ENCODE measurements around the gene DGKI.

Gene DGKI

GRCh38 chr7:137689761-137690160 lies 157.0 kb downstream of the DGKI start:
- Histone ChIP-seq H3K4me3 (ENCODE audit: low read length in 2 of 2) (no peak overlapping the region), H3K9me3 (ENCODE audit: control insufficient read depth in 2 of 2, low read length in 2 of 2) (no peaks in the 10 kb centered on the region), H3K4me1 (ENCODE audit: control insufficient read depth, insufficient read depth, low read length) (no peaks in the 10 kb centered on the region), H3K36me3 (ENCODE audit: control insufficient read depth in 2 of 2, insufficient read depth in 2 of 2, low read length in 2 of 2) (no peaks in the 10 kb centered on the region), H3K9ac (ENCODE audit: low read length in 2 of 2) (no peak overlapping the region), H3K27me3 (ENCODE audit: control insufficient read depth in 1 of 2, insufficient read depth in 2 of 2, low read length in 2 of 2) (no peaks in the 10 kb centered on the region), H3K27ac (ENCODE audit: low read length) (no peak overlapping the region)

DNA sequence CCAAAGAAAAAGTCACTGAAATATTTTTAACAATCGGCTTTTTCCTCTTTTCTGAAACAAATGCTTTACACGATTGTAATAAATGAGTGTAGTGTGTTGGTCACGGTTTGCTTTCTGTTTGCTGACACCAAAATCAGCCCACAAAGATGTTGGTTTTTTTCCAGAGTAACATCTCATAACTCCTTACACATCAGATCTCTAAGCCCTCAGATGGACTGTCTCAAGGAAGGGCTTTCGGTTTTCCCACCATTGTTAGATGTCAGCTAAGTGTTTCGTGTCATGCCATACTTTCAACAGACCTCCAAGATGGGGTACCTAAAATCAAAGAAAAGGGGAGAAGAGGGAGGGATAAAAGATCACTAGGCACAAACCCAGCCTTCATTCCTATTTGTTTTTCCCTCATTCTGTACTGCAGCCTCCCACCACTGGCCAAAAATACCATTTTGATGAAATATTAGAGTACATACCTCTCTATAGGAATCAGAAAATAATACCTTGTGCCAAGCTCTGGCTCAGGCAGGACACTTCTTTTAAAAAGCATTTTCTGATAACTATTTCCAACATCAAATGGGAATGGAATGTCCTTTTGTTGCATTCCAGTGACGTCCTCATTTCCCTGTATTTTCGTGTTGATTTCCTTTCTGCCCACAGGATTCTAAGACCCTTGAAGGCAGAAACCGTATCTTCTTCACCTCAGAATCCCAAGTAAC lies 159.1 kb downstream of the DGKI start:
- Histone ChIP-seq H3K9ac (ENCODE audit: low read length in 2 of 2) (no peak overlapping the region), H3K9me3 (ENCODE audit: control insufficient read depth in 2 of 2, low read length in 2 of 2) (no peaks in the 10 kb centered on the region), H3K36me3 (ENCODE audit: control insufficient read depth in 2 of 2, insufficient read depth in 2 of 2, low read length in 2 of 2) (no peaks in the 10 kb centered on the region), H3K4me3 (ENCODE audit: low read length in 2 of 2) (no peak overlapping the region), H3K4me1 (ENCODE audit: control insufficient read depth, insufficient read depth, low read length) (no peaks in the 10 kb centered on the region), H3K27ac (ENCODE audit: low read length) (no peak overlapping the region), H3K27me3 (ENCODE audit: control insufficient read depth in 1 of 2, insufficient read depth in 2 of 2, low read length in 2 of 2) (no peaks in the 10 kb centered on the region)

DNA sequence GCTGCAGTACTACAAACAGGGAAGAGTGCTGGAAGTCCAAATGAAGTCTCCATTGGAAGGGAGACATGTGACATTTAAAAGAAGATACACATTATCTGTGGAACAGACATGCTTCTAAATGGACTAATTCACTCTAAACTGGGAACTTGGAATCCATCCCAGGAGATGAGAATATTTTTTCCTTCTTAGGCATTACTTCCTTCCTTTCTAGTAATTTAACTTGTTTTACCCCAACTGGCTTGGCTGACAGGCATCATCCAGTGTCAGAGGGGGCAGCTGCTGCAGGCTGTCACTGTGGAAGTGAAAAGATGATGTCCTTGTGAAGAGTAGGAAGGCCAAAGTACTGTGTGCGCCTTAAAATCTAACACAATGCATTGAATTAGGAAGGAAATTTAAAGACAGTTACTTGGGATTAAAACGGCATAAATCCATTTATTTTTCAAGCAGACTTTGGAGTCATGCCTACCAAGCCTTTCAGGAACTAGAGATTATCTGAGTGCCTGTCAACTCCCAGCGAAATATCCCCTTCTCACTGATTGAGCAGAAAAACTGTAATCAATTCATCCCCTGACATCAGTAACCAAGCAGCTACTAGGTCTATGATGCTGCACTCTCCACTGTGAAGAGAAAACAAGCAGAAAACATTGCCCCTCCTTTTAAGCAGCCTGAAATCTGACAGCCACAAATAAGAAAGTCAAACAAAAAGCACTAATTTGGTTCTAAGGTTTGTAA lies 161.2 kb downstream of the DGKI start:
- no peaks in the 10 kb centered on the region for H3K27me3 ChIP-seq (ENCODE audit: control insufficient read depth in 1 of 2, insufficient read depth in 2 of 2, low read length in 2 of 2)
- H3K4me3 ChIP-seq (ENCODE audit: low read length in 2 of 2) = no peak overlapping the region
- H3K36me3 ChIP-seq (ENCODE audit: control insufficient read depth in 2 of 2, insufficient read depth in 2 of 2, low read length in 2 of 2) = no peaks in the 10 kb centered on the region
- H3K27ac ChIP-seq (ENCODE audit: low read length) = no peak overlapping the region
- H3K9me3 ChIP-seq (ENCODE audit: control insufficient read depth in 2 of 2, low read length in 2 of 2) = no peaks in the 10 kb centered on the region
- no peak overlapping the region for H3K9ac ChIP-seq (ENCODE audit: low read length in 2 of 2)
- H3K4me1 ChIP-seq (ENCODE audit: control insufficient read depth, insufficient read depth, low read length) = no peaks in the 10 kb centered on the region

DNA sequence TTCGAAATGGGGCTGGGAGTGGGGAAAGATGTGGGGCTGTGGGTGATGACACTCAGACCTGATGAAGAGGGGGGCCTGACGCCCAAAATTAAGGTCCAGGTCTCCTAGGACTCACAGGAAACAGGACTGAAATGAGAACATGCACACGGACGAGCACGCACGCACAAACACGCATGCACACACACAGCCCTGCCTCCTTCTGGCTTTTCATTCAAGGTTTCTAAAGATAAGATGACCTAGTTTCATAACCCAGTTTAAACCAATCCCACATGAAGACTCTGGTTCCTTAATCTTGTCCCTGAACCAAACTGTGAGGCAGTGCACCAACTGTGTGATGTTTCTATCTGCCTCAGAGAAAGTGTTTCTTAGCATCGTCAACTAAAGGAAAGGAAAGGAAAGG lies 162.0 kb downstream of the DGKI start:
- no peaks in the 10 kb centered on the region for H3K9me3 ChIP-seq (ENCODE audit: control insufficient read depth in 2 of 2, low read length in 2 of 2)
- H3K27ac ChIP-seq (ENCODE audit: low read length) = no peak overlapping the region
- H3K4me3 ChIP-seq (ENCODE audit: low read length in 2 of 2) = no peak overlapping the region
- H3K4me1 ChIP-seq (ENCODE audit: control insufficient read depth, insufficient read depth, low read length) = no peaks in the 10 kb centered on the region
- H3K9ac ChIP-seq (ENCODE audit: low read length in 2 of 2) = no peak overlapping the region
- H3K36me3 ChIP-seq (ENCODE audit: control insufficient read depth in 2 of 2, insufficient read depth in 2 of 2, low read length in 2 of 2) = no peaks in the 10 kb centered on the region
- no peaks in the 10 kb centered on the region for H3K27me3 ChIP-seq (ENCODE audit: control insufficient read depth in 1 of 2, insufficient read depth in 2 of 2, low read length in 2 of 2)

DNA sequence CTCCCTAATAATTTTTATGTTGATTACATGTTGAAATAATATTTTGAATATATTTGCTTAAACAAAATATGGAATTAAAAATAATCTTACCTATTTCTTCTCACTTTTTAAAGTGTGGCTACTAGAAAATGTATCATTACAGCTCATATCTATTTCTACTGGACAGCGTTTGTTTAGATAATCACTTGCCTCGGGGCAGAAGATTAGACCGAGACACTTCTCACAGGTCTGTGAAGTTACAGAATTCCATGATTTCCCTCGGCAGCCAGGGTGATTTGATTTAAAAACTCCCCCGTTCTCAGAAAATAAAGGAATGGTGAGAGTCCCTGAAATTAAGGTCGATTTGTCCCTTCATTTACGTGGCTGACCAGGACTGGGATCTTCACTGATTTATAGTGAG lies 162.5 kb downstream of the DGKI start:
- Histone ChIP-seq H3K27ac (ENCODE audit: low read length) (no peak overlapping the region), H3K9me3 (ENCODE audit: control insufficient read depth in 2 of 2, low read length in 2 of 2) (no peaks in the 10 kb centered on the region), H3K4me1 (ENCODE audit: control insufficient read depth, insufficient read depth, low read length) (no peaks in the 10 kb centered on the region)

GRCh38 chr7:137682596-137682995 lies 164.2 kb downstream of the DGKI start:
- H3K4me3 ChIP-seq (ENCODE audit: low read length in 2 of 2) = no peak overlapping the region
- H3K9me3 ChIP-seq (ENCODE audit: control insufficient read depth in 2 of 2, low read length in 2 of 2) = no peaks in the 10 kb centered on the region
- H3K9ac ChIP-seq (ENCODE audit: low read length in 2 of 2) = no peak overlapping the region
- peaks cover 0 to 2% of the 10 kb centered on the region in 2 donors for H3K27me3 ChIP-seq (ENCODE audit: control insufficient read depth in 1 of 2, insufficient read depth in 2 of 2, low read length in 2 of 2)
- no peaks in the 10 kb centered on the region for H3K4me1 ChIP-seq (ENCODE audit: control insufficient read depth, insufficient read depth, low read length)
- H3K27ac ChIP-seq (ENCODE audit: low read length) = no peak overlapping the region
- H3K36me3 ChIP-seq (ENCODE audit: control insufficient read depth in 2 of 2, insufficient read depth in 2 of 2, low read length in 2 of 2) = no peaks in the 10 kb centered on the region

More for the DNA sequence above, 162.5 kb downstream of the DGKI start:
- no peak overlapping the region for H3K9ac ChIP-seq (ENCODE audit: low read length in 2 of 2)
- H3K4me3 ChIP-seq (ENCODE audit: low read length in 2 of 2) = no peak overlapping the region
- H3K36me3 ChIP-seq (ENCODE audit: control insufficient read depth in 2 of 2, insufficient read depth in 2 of 2, low read length in 2 of 2) = no peaks in the 10 kb centered on the region
- no peaks in the 10 kb centered on the region for H3K27me3 ChIP-seq (ENCODE audit: control insufficient read depth in 1 of 2, insufficient read depth in 2 of 2, low read length in 2 of 2)

DNA sequence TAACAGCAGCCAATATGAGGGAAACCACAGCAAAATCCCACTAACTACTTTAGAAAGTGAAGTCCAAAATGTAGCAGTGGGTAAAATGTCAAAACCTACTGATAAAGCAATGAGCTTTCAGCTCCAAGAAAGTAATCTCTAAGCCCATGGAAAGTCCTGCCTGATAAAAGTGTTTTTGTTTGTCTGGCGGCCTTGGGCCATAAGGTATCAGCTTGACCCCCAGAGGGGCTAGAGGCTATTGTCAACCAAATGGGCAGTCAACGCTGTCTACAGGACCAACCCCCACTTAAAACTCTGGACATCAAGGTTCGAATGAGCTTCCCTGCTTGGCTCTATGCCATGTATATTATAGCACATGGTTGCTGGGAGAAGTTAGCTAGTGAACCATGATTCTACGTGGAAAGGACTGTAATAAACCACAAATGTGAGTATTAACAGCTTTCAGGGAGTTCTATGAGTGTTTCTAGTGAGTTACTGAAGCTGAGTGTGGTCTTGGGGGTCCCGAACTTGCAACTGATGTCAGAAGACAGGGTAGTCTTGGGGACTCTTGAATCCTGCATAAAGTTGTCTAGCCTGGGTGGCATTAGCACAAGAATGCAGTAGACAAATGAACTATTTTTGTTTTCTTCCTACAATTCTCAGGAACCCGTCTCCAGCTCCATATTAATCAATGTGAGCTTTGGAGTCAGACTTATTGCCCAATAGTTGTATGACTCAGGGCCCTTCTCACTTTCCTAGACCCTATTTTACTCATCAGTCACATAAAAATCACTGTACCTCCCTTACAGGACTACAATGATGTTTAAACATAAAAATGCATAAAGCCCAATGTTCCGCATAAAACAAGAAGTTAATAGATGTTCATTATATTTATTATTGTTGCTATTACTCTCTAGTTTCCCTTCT lies 164.9 kb downstream of the DGKI start:
- Histone ChIP-seq H3K9me3 (ENCODE audit: control insufficient read depth in 2 of 2, low read length in 2 of 2) (no peaks in the 10 kb centered on the region), H3K27me3 (ENCODE audit: control insufficient read depth in 1 of 2, insufficient read depth in 2 of 2, low read length in 2 of 2) (peaks cover 0 to 2% of the 10 kb centered on the region in 2 donors), H3K36me3 (ENCODE audit: control insufficient read depth in 2 of 2, insufficient read depth in 2 of 2, low read length in 2 of 2) (no peaks in the 10 kb centered on the region), H3K9ac (ENCODE audit: low read length in 2 of 2) (no peak overlapping the region), H3K4me1 (ENCODE audit: control insufficient read depth, insufficient read depth, low read length) (no peaks in the 10 kb centered on the region), H3K27ac (ENCODE audit: low read length) (no peak overlapping the region), H3K4me3 (ENCODE audit: low read length in 2 of 2) (no peak overlapping the region)

DNA sequence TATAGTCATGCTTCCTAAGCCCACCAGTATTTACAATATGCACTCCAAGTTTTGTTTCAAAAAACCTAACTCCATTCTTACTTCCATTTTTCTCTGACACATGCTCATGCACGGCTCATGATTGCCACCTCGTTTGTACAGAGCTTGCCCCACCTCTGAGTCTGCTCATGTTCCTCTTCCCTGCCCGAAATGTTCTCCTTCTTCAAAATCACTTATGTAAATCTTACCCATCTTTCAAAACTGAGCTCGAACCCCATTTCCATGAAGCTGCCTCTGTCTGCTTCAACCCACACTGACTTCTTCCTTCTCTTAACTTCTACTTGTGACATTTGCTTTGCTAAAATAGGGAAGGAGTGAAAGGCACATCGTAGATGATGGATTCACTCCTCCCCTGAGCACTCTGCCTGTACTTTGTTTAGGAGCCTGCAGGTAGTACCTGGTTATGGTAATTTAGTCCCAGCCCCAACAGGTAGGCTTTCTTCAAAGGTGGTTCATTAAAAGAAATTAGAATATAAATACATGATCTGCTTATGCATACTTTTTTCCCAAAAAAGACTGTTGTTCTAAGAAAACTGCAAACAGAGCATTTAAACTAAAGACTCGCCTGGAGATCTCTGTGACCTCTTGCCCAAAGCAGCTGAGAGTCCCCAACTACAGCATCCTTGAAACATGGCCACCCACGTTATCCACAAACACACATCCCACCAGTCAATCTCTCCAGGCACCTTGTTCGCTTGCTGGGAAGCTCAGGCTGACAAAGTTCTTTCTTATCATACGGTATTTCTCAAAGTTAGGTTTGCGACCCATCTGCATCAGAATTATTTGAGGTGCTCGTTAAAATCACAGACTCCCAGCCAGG lies 172.0 kb downstream of the DGKI start:
- H3K4me3 ChIP-seq (ENCODE audit: low read length in 2 of 2) = no peak overlapping the region
- peaks cover 0 to 2% of the 10 kb centered on the region in 2 donors for H3K27me3 ChIP-seq (ENCODE audit: control insufficient read depth in 1 of 2, insufficient read depth in 2 of 2, low read length in 2 of 2)
- H3K4me1 ChIP-seq (ENCODE audit: control insufficient read depth, insufficient read depth, low read length) = no peaks in the 10 kb centered on the region
- no peaks in the 10 kb centered on the region for H3K9me3 ChIP-seq (ENCODE audit: control insufficient read depth in 2 of 2, low read length in 2 of 2)
- no peak overlapping the region for H3K9ac ChIP-seq (ENCODE audit: low read length in 2 of 2)
- H3K27ac ChIP-seq (ENCODE audit: low read length) = no peak overlapping the region
- no peaks in the 10 kb centered on the region for H3K36me3 ChIP-seq (ENCODE audit: control insufficient read depth in 2 of 2, insufficient read depth in 2 of 2, low read length in 2 of 2)

GRCh38 chr7:137674048-137674447 lies 172.7 kb downstream of the DGKI start:
- no peak overlapping the region for H3K4me3 ChIP-seq (ENCODE audit: low read length in 2 of 2)
- H3K9me3 ChIP-seq (ENCODE audit: control insufficient read depth in 2 of 2, low read length in 2 of 2) = no peaks in the 10 kb centered on the region
- H3K4me1 ChIP-seq (ENCODE audit: control insufficient read depth, insufficient read depth, low read length) = no peaks in the 10 kb centered on the region
- H3K27me3 ChIP-seq (ENCODE audit: control insufficient read depth in 1 of 2, insufficient read depth in 2 of 2, low read length in 2 of 2) = peaks cover 0 to 2% of the 10 kb centered on the region in 2 donors
- no peak overlapping the region for H3K27ac ChIP-seq (ENCODE audit: low read length)
- H3K36me3 ChIP-seq (ENCODE audit: control insufficient read depth in 2 of 2, insufficient read depth in 2 of 2, low read length in 2 of 2) = no peaks in the 10 kb centered on the region
- no peak overlapping the region for H3K9ac ChIP-seq (ENCODE audit: low read length in 2 of 2)

DNA sequence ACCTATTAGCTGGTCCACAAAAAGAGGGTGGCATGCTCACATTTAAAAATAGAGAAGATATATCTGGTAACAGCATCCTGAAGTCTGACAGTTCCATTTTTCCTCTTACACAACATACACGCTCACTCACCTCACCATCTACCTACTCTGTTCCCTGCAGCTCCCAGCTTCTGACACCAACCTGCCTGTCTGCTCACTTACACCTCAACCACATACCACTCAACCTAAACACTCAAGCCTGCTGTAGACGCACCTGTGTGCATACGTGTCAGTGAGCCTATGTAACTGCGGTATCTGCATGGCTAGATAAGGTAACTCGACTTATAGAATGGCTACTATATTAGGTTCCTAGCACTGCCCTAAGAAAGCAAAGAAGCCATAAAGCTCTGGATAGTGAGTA lies 174.9 kb downstream of the DGKI start:
- Histone ChIP-seq H3K9me3 (ENCODE audit: control insufficient read depth in 2 of 2, low read length in 2 of 2) (no peaks in the 10 kb centered on the region), H3K9ac (ENCODE audit: low read length in 2 of 2) (no peak overlapping the region), H3K4me3 (ENCODE audit: low read length in 2 of 2) (no peak overlapping the region), H3K36me3 (ENCODE audit: control insufficient read depth in 2 of 2, insufficient read depth in 2 of 2, low read length in 2 of 2) (no peaks in the 10 kb centered on the region), H3K27ac (ENCODE audit: low read length) (no peak overlapping the region), H3K4me1 (ENCODE audit: control insufficient read depth, insufficient read depth, low read length) (peaks cover 5% of the 10 kb centered on the region), H3K27me3 (ENCODE audit: control insufficient read depth in 1 of 2, insufficient read depth in 2 of 2, low read length in 2 of 2) (no peaks in the 10 kb centered on the region)

Data from stomach smooth muscle (tissue), 2 donors.